Colonic mucosa (tissue), 4 donors: ENCODE measurements around the gene CEBPG. TPM values are rescaled to one million over a fixed set of nuclear protein-coding genes. Genes with fewer than 3 reads are reported as not detected.

Experiments
- DNase-seq: peaks from one replicate; pipeline ENCODE4 v3.0.0-alpha.2; 2020
- H3K27ac ChIP-seq: fragments of 200-600 bp; one replicate; pipeline ENCODE4 v1.8.0; 2021
- H3K27me3 ChIP-seq: fragments of 200-600 bp; one replicate; pipeline ENCODE4 v1.8.0; 2021
- H3K36me3 ChIP-seq: fragments of 200-600 bp; one replicate; pipeline ENCODE4 v1.8.0; 2021
- H3K4me1 ChIP-seq: fragments of 200-600 bp; one replicate; pipeline ENCODE4 v1.8.0; 2021; ENCODE audit warnings: mild to moderate bottlenecking
- H3K4me3 ChIP-seq: fragments of 200-600 bp; one replicate; pipeline ENCODE4 v1.8.0; 2021
- H3K9ac ChIP-seq, 2 donors: one replicate each; pipeline ENCODE4 v1.7.0; 2013; ENCODE audit warnings: control low read depth in 2 of 2, low read depth in 2 of 2, low read length in 2 of 2
- H3K9me3 ChIP-seq: fragments of 200-600 bp; one replicate; pipeline ENCODE4 v1.8.0; 2021
- intact Hi-C: fragments of 100-400 bp; cut with DNase I; formaldehyde crosslinking; loops from one replicate; pipeline ENCODE4 v1.14.1; 2022
- total RNA-seq, 2 donors: library from RNA; stranded (reverse); fragmentation: NEBNext Ultra II Directional in 1 of 2; extraction: Animal tissue kit (Norgen Biotek cat#: 25700) in 1 of 2; gene quantifications; one replicate each; pipeline ENCODE4 v1.2.1, GENCODE V29; 2021
- TF ChIP-seq, protein P1 (sequence below): fragments of 200-600 bp; IDR thresholded peaks from one replicate; pipeline ENCODE4 v1.8.0; 2022; ENCODE audit warnings: antibody characterized with exemption, mild to moderate bottlenecking
- donor health status: healthy.
- donor health status: DM: no; HTN: no; CAD: no.
- donor health status: DM: no; HTN: no; CAD: no.

CEBPG gene
- total RNA-seq, 2 donors from 2014 or later = 62.1 to 72.3 TPM

DNA sequence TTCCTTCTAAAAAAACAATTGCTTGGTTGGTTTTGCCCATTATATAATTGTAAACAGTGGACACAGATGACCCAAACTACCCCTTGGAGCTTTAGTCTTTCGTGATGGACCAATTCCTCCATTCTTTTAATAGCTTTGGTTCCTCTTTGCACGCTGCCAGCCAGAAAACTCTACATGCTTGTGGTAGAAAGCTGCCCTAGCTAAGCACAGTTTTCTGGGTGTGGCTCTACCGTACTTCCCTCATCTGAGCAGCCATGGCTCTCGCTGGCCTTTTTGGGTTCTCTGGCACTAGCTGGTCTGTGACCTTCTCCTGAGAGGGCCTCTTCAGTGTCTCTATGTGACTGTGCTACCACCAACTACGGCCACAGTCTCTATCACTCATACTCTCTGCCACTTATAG, 41.3 kb upstream of the CEBPG start:
- Histone ChIP-seq H3K9me3 (no peaks in the 10 kb centered on the region), H3K36me3 (no peaks in the 10 kb centered on the region), H3K4me3 (no peak overlapping the region), H3K27me3 (no peaks in the 10 kb centered on the region), H3K27ac (no peak overlapping the region), H3K4me1 (no peaks in the 10 kb centered on the region), H3K9ac (no peak overlapping the region)
- intact Hi-C loops = no loop called here
- TF ChIP-seq, protein P1, sequence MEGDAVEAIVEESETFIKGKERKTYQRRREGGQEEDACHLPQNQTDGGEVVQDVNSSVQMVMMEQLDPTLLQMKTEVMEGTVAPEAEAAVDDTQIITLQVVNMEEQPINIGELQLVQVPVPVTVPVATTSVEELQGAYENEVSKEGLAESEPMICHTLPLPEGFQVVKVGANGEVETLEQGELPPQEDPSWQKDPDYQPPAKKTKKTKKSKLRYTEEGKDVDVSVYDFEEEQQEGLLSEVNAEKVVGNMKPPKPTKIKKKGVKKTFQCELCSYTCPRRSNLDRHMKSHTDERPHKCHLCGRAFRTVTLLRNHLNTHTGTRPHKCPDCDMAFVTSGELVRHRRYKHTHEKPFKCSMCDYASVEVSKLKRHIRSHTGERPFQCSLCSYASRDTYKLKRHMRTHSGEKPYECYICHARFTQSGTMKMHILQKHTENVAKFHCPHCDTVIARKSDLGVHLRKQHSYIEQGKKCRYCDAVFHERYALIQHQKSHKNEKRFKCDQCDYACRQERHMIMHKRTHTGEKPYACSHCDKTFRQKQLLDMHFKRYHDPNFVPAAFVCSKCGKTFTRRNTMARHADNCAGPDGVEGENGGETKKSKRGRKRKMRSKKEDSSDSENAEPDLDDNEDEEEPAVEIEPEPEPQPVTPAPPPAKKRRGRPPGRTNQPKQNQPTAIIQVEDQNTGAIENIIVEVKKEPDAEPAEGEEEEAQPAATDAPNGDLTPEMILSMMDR = no peak
- no peak for DNase-seq

DNA sequence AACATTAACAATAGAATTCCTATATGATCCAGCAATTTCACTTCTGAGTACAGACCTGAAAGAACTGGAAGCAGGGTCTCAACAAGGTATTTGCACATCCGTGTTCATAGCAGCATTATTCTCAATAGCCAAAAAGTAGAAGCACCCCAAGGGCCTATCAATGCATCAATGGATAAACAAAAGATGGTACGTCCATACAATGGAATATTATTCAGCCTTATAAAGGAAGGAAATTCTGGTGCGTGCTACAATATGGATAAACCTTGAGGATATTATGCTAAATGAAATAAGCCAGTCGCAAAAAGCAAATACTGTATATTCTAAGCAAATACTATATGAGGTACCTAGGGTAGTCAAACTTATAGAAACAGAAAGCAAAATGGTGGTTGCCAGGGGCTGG, 40.4 kb upstream of the CEBPG start:
- Histone ChIP-seq H3K9me3 (no peaks in the 10 kb centered on the region), H3K4me1 (no peaks in the 10 kb centered on the region), H3K4me3 (no peak overlapping the region), H3K27ac (no peak overlapping the region), H3K36me3 (no peaks in the 10 kb centered on the region), H3K9ac (no peak overlapping the region), H3K27me3 (no peaks in the 10 kb centered on the region)
- intact Hi-C loops = no loop called here
- no peak for DNase-seq
- TF ChIP-seq, protein P1 = no peak

DNA sequence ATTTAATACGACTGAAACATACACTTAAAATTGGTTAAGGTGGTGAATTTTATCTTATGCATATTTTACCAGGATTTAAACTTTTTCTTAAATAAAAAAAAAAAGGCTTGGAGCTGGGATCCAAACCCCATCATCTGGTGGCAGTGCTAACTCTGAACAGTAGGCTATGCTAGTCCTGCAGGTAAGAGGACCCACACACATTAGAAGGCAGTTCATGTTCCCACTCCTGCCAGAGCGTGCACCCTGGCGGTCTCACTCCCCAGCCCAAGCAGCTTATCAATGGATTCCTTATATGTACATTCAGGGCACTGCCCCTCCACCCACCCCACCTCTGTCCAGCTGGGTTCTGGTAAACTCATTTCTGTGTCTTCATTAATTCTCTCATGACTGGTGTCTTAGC, 39.9 kb upstream of the CEBPG start:
- no peak for DNase-seq
- H3K36me3 ChIP-seq = no peaks in the 10 kb centered on the region
- no peak overlapping the region for H3K9ac ChIP-seq
- no peaks in the 10 kb centered on the region for H3K4me1 ChIP-seq
- no peaks in the 10 kb centered on the region for H3K27me3 ChIP-seq
- H3K27ac ChIP-seq = no peak overlapping the region
- TF ChIP-seq, protein P1 = no peak
- H3K4me3 ChIP-seq = no peak overlapping the region
- H3K9me3 ChIP-seq = no peaks in the 10 kb centered on the region
- intact Hi-C loops = no loop called here

DNA sequence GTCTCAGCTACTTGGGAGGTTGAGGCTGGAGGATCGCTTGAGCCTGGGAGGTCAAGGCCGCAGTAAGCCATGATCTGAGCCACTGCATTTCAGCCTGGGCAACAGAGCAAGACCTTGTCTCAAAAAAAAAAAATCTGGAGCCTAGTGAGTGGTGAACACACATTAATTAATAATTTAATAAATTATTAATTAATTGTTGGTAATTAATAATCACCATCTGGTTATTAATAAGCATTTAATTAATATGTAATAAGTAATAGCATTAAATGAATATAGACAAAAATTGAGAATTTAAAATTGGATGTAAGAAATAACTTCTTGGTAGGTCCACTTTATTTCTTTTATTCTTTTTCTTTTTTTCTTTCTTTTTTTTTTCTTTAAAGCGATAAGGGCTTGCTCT, 39.2 kb upstream of the CEBPG start:
- intact Hi-C loops = no loop called here
- Histone ChIP-seq H3K36me3 (no peaks in the 10 kb centered on the region), H3K9ac (no peak overlapping the region), H3K4me3 (no peak overlapping the region), H3K9me3 (no peaks in the 10 kb centered on the region), H3K27me3 (no peaks in the 10 kb centered on the region), H3K4me1 (no peaks in the 10 kb centered on the region), H3K27ac (no peak overlapping the region)
- DNase-seq = no peak
- TF ChIP-seq, protein P1 = no peak

DNA sequence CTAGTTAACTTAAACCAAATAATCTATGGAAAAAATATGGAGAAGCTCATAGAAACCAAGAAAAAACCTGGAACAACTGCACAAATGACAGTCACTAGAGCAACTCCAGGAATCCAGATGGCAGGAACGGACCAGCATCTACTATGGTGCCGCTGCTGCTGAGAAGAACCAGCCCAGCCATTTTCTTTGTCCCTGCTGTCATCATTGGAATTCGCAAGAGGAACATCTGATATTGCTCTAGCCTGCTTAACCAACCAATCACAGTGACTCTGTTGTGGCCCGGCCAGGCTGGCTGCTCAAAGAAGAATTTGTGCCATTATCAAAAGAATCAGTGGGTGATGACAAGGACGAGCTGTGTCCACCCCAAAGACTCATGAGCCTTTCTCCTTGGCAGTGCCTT, 38.1 kb upstream of the CEBPG start:
- Histone ChIP-seq H3K9me3 (no peaks in the 10 kb centered on the region), H3K4me3 (no peak overlapping the region), H3K4me1 (no peaks in the 10 kb centered on the region), H3K9ac (no peak overlapping the region), H3K27me3 (peaks cover 3% of the 10 kb centered on the region), H3K36me3 (no peaks in the 10 kb centered on the region), H3K27ac (no peak overlapping the region)
- TF ChIP-seq, protein P1 = no peak
- intact Hi-C loops = no loop called here
- DNase-seq = no peak
